Activated CD8-positive, alpha-beta memory T cell treated with anti-CD3 and anti-CD28 coated beads, Interleukin-2, amount 50 U/mL, for 4 hours (primary cell): ENCODE data around the gene SOST.

Source experiments
- DNase-seq: peaks from one replicate; pipeline ENCODE4 v3.0.0-alpha.2; 2020

The SOST gene

GRCh38 chr17:43774304-43775250 lies 16.0 kb upstream of the SOST start:
- no peak for DNase-seq

- no peak for DNase-seq
Observed at GRCh38 chr17:43772877-43773648, 14.5 kb upstream of the SOST start.

GRCh38 chr17:43771463-43771862 lies 12.9 kb upstream of the SOST start:
- DNase-seq: no peak

- DNase-seq: no peak
Observed at GRCh38 chr17:43770957-43771356, 12.4 kb upstream of the SOST start.

- DNase-seq: no peak
Observed at GRCh38 chr17:43769859-43770258, 11.3 kb upstream of the SOST start.

- DNase-seq: no peak
Observed at GRCh38 chr17:43769426-43769825, 10.8 kb upstream of the SOST start.

- DNase-seq: no peak
Observed at GRCh38 chr17:43768943-43769342, 10.4 kb upstream of the SOST start.

- DNase-seq: no peak
Observed at GRCh38 chr17:43768382-43768781, 9.8 kb upstream of the SOST start.

- no peak for DNase-seq
Observed at GRCh38 chr17:43767713-43768059, 9.1 kb upstream of the SOST start.

- no peak for DNase-seq
Observed at GRCh38 chr17:43767053-43767712, 8.6 kb upstream of the SOST start.

GRCh38 chr17:43766413-43767052 lies 7.9 kb upstream of the SOST start:
- peak; percentile 62 for DNase-seq

GRCh38 chr17:43760254-43760852 lies 1.8 kb upstream of the SOST start:
- DNase-seq: peak; percentile 91

- no peak for DNase-seq
Observed at GRCh38 chr17:43759836-43760235, 1.2 kb upstream of the SOST start.

GRCh38 chr17:43758086-43758485 lies 505 bp downstream of the SOST start:
- DNase-seq: no peak

- DNase-seq: no peak
Observed at GRCh38 chr17:43757171-43757660, 1.4 kb downstream of the SOST start.

GRCh38 chr17:43756201-43756600 lies 2.4 kb downstream of the SOST start:
- DNase-seq: no peak

GRCh38 chr17:43755389-43755875 lies 3.2 kb downstream of the SOST start:
- no peak for DNase-seq

- DNase-seq: no peak
Observed at GRCh38 chr17:43754947-43755346, 3.6 kb downstream of the SOST start.

- no peak for DNase-seq
Observed at GRCh38 chr17:43753493-43754129, 5.0 kb downstream of the SOST start.

GRCh38 chr17:43750153-43750552 lies 8.4 kb downstream of the SOST start:
- no peak for DNase-seq

- no peak for DNase-seq
Observed at GRCh38 chr17:43745541-43745940, 13.1 kb downstream of the SOST start.

GRCh38 chr17:43741636-43742035 lies 17.0 kb downstream of the SOST start:
- no peak for DNase-seq
